Measurements from ENCODE around the gene NUCB1. TPM values are rescaled to one million over a fixed set of nuclear protein-coding genes. Genes with fewer than 3 reads are reported as not detected.
"Not testable (repeated sequence)": the region's sequence is repeated elsewhere in the genome, so short reads cannot be mapped to it uniquely, and the experiment has no call there.

The NUCB1 gene
- total RNA-seq, 2 donors from 2014 or later = 129 to 170 TPM

GRCh38 chr19:48906324-48906723, 6.2 kb downstream of the NUCB1 start:
- WGBS, 2 donors = 96 to 98% methylated on average over 10 of the region's 10 CpGs
- H3K36me3 ChIP-seq (replicated peaks in 1 of 2; ENCODE audit: insufficient read depth in 1 of 2, low read depth in 2 of 2) = peaks cover 0 to 13% of the 10 kb centered on the region in 2 donors
- no peak overlapping the region for H3K4me3 ChIP-seq
- ATAC-seq (no peak), DNase-seq (no peak)
- H3K4me1 ChIP-seq = peaks cover 13% of the 10 kb centered on the region
- H3K27me3 ChIP-seq = no peaks in the 10 kb centered on the region
- H3K27ac ChIP-seq = no peak overlapping the region
- intact Hi-C loops (cut with DNase I) = no loop called here
- H3K9me3 ChIP-seq = no peaks in the 10 kb centered on the region
- no peak for TF ChIP-seq POLR2A (IDR thresholded peaks at IDR 0.05)
- TF ChIP-seq, protein P1, sequence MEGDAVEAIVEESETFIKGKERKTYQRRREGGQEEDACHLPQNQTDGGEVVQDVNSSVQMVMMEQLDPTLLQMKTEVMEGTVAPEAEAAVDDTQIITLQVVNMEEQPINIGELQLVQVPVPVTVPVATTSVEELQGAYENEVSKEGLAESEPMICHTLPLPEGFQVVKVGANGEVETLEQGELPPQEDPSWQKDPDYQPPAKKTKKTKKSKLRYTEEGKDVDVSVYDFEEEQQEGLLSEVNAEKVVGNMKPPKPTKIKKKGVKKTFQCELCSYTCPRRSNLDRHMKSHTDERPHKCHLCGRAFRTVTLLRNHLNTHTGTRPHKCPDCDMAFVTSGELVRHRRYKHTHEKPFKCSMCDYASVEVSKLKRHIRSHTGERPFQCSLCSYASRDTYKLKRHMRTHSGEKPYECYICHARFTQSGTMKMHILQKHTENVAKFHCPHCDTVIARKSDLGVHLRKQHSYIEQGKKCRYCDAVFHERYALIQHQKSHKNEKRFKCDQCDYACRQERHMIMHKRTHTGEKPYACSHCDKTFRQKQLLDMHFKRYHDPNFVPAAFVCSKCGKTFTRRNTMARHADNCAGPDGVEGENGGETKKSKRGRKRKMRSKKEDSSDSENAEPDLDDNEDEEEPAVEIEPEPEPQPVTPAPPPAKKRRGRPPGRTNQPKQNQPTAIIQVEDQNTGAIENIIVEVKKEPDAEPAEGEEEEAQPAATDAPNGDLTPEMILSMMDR (IDR thresholded peaks at IDR 0.05) = no peak

DNA sequence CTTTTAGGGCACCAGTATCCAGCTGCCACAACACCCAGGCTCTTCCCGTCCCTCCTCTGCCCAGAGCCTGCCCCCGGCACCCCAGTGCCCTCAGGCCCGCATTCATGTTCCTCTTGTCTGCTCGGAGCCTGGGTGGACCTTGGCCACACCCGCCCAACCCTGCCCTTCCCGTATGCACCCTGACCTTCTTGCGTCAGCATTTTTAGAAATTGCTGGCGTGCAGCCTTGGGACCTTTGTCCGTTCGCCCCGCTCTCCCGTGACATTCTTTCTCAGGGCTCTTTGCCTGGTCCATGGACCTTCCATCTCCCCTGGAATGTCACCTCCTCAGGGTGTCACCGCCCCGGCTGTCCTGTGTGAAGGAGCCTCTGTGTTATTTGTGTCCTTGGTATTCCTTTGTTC, 7.6 kb downstream of the NUCB1 start:
- Histone ChIP-seq H3K27me3 (no peaks in the 10 kb centered on the region), H3K9me3 (no peaks in the 10 kb centered on the region), H3K4me1 (no peaks in the 10 kb centered on the region), H3K27ac (no peak overlapping the region), H3K4me3 (no peak overlapping the region), H3K36me3 (replicated peaks in 1 of 2; ENCODE audit: insufficient read depth in 1 of 2, low read depth in 2 of 2) (peaks cover 0 to 15% of the 10 kb centered on the region in 2 donors)
- DNase-seq = no peak
- WGBS, 2 donors = 91% methylated on average over 13 to 14 of the region's 14 CpGs
- ATAC-seq = no peak
- TF ChIP-seq, protein P1 (IDR thresholded peaks at IDR 0.05) = no peak
- no peak for TF ChIP-seq POLR2A (IDR thresholded peaks at IDR 0.05)
- intact Hi-C loops (cut with DNase I) = no loop called here

DNA sequence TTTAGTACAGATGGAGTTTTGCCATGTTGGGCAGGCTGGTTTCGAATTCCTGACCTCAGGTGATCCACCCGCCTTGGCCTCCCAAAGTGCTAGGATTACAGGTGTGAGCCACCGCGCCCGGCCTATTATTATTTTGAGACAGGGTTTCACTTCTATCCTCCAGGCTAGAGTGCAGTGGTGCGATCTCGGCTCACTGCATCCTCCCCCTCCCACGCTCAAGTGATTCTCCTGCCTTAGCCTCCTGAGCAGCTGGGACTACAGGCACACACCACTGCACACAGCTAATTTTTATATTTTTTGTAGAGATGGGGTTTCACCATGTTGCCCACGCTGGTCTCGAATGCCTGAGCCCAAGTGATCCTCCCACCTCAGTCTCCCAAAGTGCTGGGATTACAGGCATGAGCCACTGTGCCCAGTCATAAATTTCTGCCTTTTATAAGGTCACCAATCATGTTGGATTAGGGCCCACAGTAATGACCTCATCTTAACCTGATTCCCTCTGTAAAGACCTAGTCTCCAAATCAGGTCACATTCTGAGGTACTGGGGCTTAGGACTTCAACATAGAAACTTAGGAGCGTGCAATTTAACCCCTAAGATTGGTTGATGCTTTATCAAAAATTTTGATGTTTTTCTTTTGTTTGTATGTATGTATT, 9.4 kb downstream of the NUCB1 start:
- H3K4me1 ChIP-seq; intact Hi-C loops (cut with DNase I); H3K4me3 ChIP-seq; H3K27me3 ChIP-seq; H3K27ac ChIP-seq; H3K9me3 ChIP-seq; ATAC-seq; DNase-seq: not testable (repeated sequence)
- peaks cover 7 to 20% of the 10 kb centered on the region in 2 donors for H3K36me3 ChIP-seq (replicated peaks in 1 of 2; ENCODE audit: insufficient read depth in 1 of 2, low read depth in 2 of 2)
- 91 to 95% methylated on average over 11 of the region's 11 CpGs for WGBS, 2 donors

DNA sequence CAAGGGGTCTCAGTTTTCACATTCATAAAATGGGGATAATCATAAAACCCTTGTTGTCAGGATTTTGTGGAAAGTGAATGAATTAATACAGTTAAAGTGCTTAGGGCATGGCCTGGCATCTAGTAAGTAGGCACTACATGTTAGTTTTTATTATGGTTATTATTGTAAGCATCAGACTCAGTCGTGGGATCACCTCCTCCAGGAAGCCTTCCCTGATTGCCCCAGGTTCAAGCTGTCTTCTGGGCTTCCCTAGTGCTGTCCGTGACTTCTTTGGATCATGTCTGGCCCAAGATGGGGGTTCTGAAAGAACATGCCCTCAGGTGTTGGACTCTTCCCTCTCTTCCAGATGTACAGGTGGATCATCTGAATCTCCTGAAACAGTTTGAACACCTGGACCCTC, 10.7 kb downstream of the NUCB1 start:
- Histone ChIP-seq H3K27ac (no peak overlapping the region), H3K36me3 (replicated peaks in 1 of 2; ENCODE audit: insufficient read depth in 1 of 2, low read depth in 2 of 2) (peaks cover 13 to 19% of the 10 kb centered on the region in 2 donors), H3K9me3 (no peaks in the 10 kb centered on the region), H3K27me3 (no peaks in the 10 kb centered on the region), H3K4me3 (no peak overlapping the region), H3K4me1 (no peaks in the 10 kb centered on the region)
- intact Hi-C loops (cut with DNase I) = no loop called here
- TF ChIP-seq, protein P1 (IDR thresholded peaks at IDR 0.05) = no peak
- TF ChIP-seq POLR2A (IDR thresholded peaks at IDR 0.05) = no peak
- ATAC-seq (no peak), DNase-seq (no peak)
- WGBS, 2 donors = 71 to 95% methylated on average over 1 to 2 of the region's 2 CpGs

DNA sequence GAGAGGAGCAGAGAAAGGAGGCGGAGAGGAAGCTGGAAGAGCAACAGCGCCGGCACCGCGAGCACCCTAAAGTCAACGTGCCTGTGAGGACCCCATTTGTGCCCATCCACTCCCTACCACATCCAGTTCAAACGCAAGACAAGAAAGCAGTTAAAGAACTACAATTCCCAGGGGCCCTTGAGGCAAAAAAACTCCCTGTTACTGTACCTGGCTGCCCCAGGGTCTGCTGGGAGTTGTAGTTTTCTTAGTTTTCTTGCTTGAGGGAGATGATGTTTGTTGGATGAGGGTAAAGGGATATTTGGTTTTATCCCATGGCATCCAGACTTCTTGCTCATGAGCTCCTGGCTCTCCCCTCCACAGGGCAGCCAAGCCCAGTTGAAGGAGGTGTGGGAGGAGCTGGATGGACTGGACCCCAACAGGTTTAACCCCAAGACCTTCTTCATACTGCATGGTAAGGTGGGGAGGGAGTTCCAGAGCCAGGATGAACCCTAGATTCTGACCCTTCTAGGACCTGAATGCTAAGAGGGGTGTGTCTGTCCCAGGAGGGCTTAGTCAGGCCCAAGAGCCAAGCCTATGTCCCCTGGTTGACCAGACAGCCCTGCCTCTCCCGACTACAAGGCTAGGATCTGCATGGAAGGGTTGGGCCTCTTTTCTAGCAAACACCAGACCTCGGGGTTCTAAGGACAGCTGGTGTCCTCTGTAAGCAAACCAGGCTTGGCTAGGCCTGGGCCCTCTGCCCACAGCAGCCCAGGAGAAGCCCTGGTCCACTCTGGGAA, 13.2 kb downstream of the NUCB1 start:
- Histone ChIP-seq H3K27ac (no peak overlapping the region), H3K4me1 (no peaks in the 10 kb centered on the region), H3K9me3 (no peaks in the 10 kb centered on the region), H3K4me3 (no peak overlapping the region), H3K36me3 (replicated peaks in 1 of 2; ENCODE audit: insufficient read depth in 1 of 2, low read depth in 2 of 2) (peaks cover 13 to 20% of the 10 kb centered on the region in 2 donors), H3K27me3 (no peaks in the 10 kb centered on the region)
- no peak for DNase-seq
- ATAC-seq = no peak
- intact Hi-C loops (cut with DNase I) = no loop called here
- no peak for TF ChIP-seq POLR2A (IDR thresholded peaks at IDR 0.05)
- TF ChIP-seq, protein P1 (IDR thresholded peaks at IDR 0.05) = no peak
- WGBS, 2 donors = 95 to 98% methylated on average over 8 to 9 of the region's 9 CpGs

All from body of pancreas (tissue), 4 donors.